ENCODE data around the gene RAMP1.

RAMP1 gene

GRCh38 chr2:237869343-237870102 lies 10.1 kb downstream of the RAMP1 start:
- TF ChIP-seq POLR2AphosphoS5 (IDR thresholded peaks at IDR 0.05; ENCODE audit: low read depth) = no peak
- TF ChIP-seq CTCF (IDR thresholded peaks at IDR 0.05; ENCODE audit: insufficient read depth, low read length) = no peak
- TF ChIP-seq SPI1 (IDR thresholded peaks at IDR 0.05; ENCODE audit: borderline replicate concordance, low read depth) = no peak
- TF ChIP-seq, protein P1, sequence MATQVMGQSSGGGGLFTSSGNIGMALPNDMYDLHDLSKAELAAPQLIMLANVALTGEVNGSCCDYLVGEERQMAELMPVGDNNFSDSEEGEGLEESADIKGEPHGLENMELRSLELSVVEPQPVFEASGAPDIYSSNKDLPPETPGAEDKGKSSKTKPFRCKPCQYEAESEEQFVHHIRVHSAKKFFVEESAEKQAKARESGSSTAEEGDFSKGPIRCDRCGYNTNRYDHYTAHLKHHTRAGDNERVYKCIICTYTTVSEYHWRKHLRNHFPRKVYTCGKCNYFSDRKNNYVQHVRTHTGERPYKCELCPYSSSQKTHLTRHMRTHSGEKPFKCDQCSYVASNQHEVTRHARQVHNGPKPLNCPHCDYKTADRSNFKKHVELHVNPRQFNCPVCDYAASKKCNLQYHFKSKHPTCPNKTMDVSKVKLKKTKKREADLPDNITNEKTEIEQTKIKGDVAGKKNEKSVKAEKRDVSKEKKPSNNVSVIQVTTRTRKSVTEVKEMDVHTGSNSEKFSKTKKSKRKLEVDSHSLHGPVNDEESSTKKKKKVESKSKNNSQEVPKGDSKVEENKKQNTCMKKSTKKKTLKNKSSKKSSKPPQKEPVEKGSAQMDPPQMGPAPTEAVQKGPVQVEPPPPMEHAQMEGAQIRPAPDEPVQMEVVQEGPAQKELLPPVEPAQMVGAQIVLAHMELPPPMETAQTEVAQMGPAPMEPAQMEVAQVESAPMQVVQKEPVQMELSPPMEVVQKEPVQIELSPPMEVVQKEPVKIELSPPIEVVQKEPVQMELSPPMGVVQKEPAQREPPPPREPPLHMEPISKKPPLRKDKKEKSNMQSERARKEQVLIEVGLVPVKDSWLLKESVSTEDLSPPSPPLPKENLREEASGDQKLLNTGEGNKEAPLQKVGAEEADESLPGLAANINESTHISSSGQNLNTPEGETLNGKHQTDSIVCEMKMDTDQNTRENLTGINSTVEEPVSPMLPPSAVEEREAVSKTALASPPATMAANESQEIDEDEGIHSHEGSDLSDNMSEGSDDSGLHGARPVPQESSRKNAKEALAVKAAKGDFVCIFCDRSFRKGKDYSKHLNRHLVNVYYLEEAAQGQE (IDR thresholded peaks at IDR 0.05; ENCODE audit: insufficient replicate concordance, low read depth) = no peak
- TF ChIP-seq GABPA (IDR thresholded peaks at IDR 0.05; ENCODE audit: low read depth) = no peak
- no peak overlapping the region for H3K4me3 ChIP-seq (replicated peaks; ENCODE audit: insufficient read depth, low read length)
- H3K27me3 ChIP-seq (ENCODE audit: insufficient read depth, poor library complexity, severe bottlenecking) = no peaks in the 10 kb centered on the region

DNA sequence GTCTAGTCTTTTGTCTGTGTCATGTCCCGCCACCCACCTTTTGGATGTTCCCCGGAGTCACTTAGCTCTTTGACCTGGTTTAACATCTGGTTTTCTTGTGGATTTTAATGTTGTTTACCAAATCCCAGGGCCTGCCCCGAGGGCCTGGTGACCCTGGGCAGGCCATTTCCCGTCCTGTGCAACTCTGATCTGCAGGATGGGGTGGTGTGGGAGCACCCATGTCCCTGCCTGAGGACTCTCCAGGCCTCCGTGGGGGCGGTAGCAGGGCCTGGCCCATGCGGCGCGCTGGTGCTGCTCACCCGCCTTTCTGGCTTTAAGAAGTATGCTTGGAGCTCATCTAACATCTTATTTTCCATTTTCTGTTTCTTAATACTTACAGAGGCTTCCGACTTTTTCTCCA lies 10.7 kb downstream of the RAMP1 start:
- Histone ChIP-seq H3K27me3 (ENCODE audit: insufficient read depth, poor library complexity, severe bottlenecking) (no peaks in the 10 kb centered on the region), H3K27ac (replicated peaks) (no peak overlapping the region), H3K4me3 (replicated peaks; ENCODE audit: insufficient read depth, low read length) (no peak overlapping the region)
- DNase-seq (ENCODE audit: low read depth in 1 of 2, low spot score in 1 of 2) = no peak
- TF ChIP-seq SPI1 (IDR thresholded peaks at IDR 0.05; ENCODE audit: borderline replicate concordance, low read depth) (no peak), CTCF (IDR thresholded peaks at IDR 0.05; ENCODE audit: insufficient read depth, low read length) (no peak), GABPA (IDR thresholded peaks at IDR 0.05; ENCODE audit: low read depth) (no peak), POLR2AphosphoS5 (IDR thresholded peaks at IDR 0.05; ENCODE audit: low read depth) (no peak)
- TF ChIP-seq, protein P1 (IDR thresholded peaks at IDR 0.05; ENCODE audit: insufficient replicate concordance, low read depth) = no peak

More at GRCh38 chr2:237869343-237870102, 10.1 kb downstream of the RAMP1 start:
- DNase-seq (ENCODE audit: low read depth in 1 of 2, low spot score in 1 of 2) = no peak
- no peak overlapping the region for H3K27ac ChIP-seq (replicated peaks)

GRCh38 chr2:237870754-237871651 lies 11.6 kb downstream of the RAMP1 start:
- no peak overlapping the region for H3K27ac ChIP-seq (replicated peaks)
- DNase-seq (ENCODE audit: low read depth in 1 of 2, low spot score in 1 of 2) = no peak
- H3K4me3 ChIP-seq (replicated peaks; ENCODE audit: insufficient read depth, low read length) = no peak overlapping the region
- TF ChIP-seq, protein P1 (IDR thresholded peaks at IDR 0.05; ENCODE audit: insufficient replicate concordance, low read depth) = no peak
- no peak for TF ChIP-seq POLR2AphosphoS5 (IDR thresholded peaks at IDR 0.05; ENCODE audit: low read depth)
- TF ChIP-seq GABPA (IDR thresholded peaks at IDR 0.05; ENCODE audit: low read depth) = no peak
- TF ChIP-seq CTCF (IDR thresholded peaks at IDR 0.05; ENCODE audit: insufficient read depth, low read length) = no peak
- TF ChIP-seq SPI1 (IDR thresholded peaks at IDR 0.05; ENCODE audit: borderline replicate concordance, low read depth) = no peak
- H3K27me3 ChIP-seq (ENCODE audit: insufficient read depth, poor library complexity, severe bottlenecking) = no peaks in the 10 kb centered on the region

Measured in HL-60 (cell line).